GM12878 (cell line): ENCODE measurements around the gene POU6F2. TPM values are rescaled to one million over a fixed set of nuclear protein-coding genes. Genes with fewer than 3 reads are reported as not detected.

Source experiments
- ATAC-seq: fragments of 200-7000 bp; cut with Tn5 transposase; 3 replicates; pipeline ENCODE4 v1.9.1; 2020; ENCODE audit warnings: mild to moderate bottlenecking, moderate library complexity
- BruUV-seq: library from RNA; stranded (reverse); fragments of 400-500 nt; replicated peaks from 2 replicates; lab custom pipeline; 2021; lab: Mats Ljungman, UMichigan
- CTCF ChIA-PET: fragments of 300-600 bp; sonication (Branson Sonifier 250); formaldehyde crosslinking; extraction: SDS; loops from one replicate; lab custom pipeline; 2021; ENCODE audit warnings: inconsistent platforms; lab: Yijun Ruan, JAX
- POLR2A ChIA-PET: fragments of 350-600 bp; formaldehyde crosslinking; extraction: SDS; loops from one replicate; lab custom pipeline; 2021; ENCODE audit warnings: inconsistent platforms; lab: Charles Lee
- RAD21 ChIA-PET: fragments of 300-600 bp; sonication (Branson Sonifier 250); formaldehyde crosslinking; loops from one replicate; lab custom pipeline; 2023; ENCODE audit warnings: antibody characterized with exemption; ENCODE audit not compliant: unreplicated experiment; lab: Charles Lee
- SMC1A ChIA-PET: fragments of 300-600 bp; sonication (Branson Sonifier 250); formaldehyde crosslinking; loops from one replicate; lab custom pipeline; 2023; ENCODE audit not compliant: unreplicated experiment, uncharacterized antibody; lab: Charles Lee
- DNase-seq: peaks from one replicate; pipeline ENCODE4 v3.0.0-alpha.2; 2011; ENCODE audit warnings: low read depth, low spot score
- FAIRE-seq: peaks from 3 replicates; lab custom pipeline; 2011; peaks lifted over from hg19 to GRCh38; lab: Jason Lieb, UNC
- H2AFZ ChIP-seq: 2 replicates; pipeline ENCODE4 v1.6.0; 2011; ENCODE audit warnings: low read depth, low read length, control low read depth; ENCODE audit not compliant: control insufficient read depth
- H3K27ac ChIP-seq: 2 replicates; pipeline ENCODE4 v1.5.1; 2011; ENCODE audit warnings: control low read depth; ENCODE audit not compliant: control insufficient read depth, insufficient read depth
- H3K27me3 ChIP-seq, 2 experiments: replicated peaks in 1 of 2; 2 replicates each; pipeline versions ENCODE4 v1.6.0 to v1.6.1; 2011; ENCODE audit warnings: low read length in 1 of 2; ENCODE audit not compliant: control insufficient read depth in 2 of 2, insufficient read depth in 2 of 2
- H3K36me3 ChIP-seq, 2 experiments: 2 replicates each; pipeline ENCODE4 v1.5.1; 2011; ENCODE audit warnings: low read length in 1 of 2; ENCODE audit not compliant: control insufficient read depth in 2 of 2, insufficient read depth in 2 of 2
- H3K4me1 ChIP-seq: 2 replicates; pipeline ENCODE4 v1.6.1; 2011; ENCODE audit warnings: mild to moderate bottlenecking, low read length, moderate library complexity, mixed read lengths; ENCODE audit not compliant: control insufficient read depth, insufficient read depth
- H3K4me2 ChIP-seq: 2 replicates; pipeline ENCODE4 v1.6.0; 2011; ENCODE audit warnings: control low read depth; ENCODE audit not compliant: control insufficient read depth, insufficient read depth
- H3K4me3 ChIP-seq: fragments of 200-600 bp; sonication (generic); 2 replicates; pipeline ENCODE4 v1.5.1; 2016
- H3K79me2 ChIP-seq: 2 replicates; pipeline ENCODE4 v1.6.0; 2011; ENCODE audit warnings: low read length; ENCODE audit not compliant: control insufficient read depth, insufficient read depth
- H3K9ac ChIP-seq: 2 replicates; pipeline ENCODE4 v1.8.0; 2011; ENCODE audit warnings: low read length, control low read depth, mixed read lengths; ENCODE audit not compliant: control insufficient read depth, insufficient read depth
- H3K9me3 ChIP-seq: replicated peaks from 3 replicates; pipeline ENCODE4 v1.5.1; 2011; ENCODE audit warnings: mild to moderate bottlenecking, low read length; ENCODE audit not compliant: control insufficient read depth, insufficient read depth
- H4K20me1 ChIP-seq: 2 replicates; pipeline ENCODE4 v1.6.0; 2011; ENCODE audit not compliant: control insufficient read depth, insufficient read depth
- ATF7 ChIP-seq: fragments of 450-650 bp; IDR thresholded peaks from 2 replicates; pipeline ENCODE4 v1.6.1; 2016; ENCODE audit warnings: low read depth, mild to moderate bottlenecking
- BCLAF1 ChIP-seq: fragments of 450-650 bp; IDR thresholded peaks from 2 replicates; pipeline ENCODE4 v1.6.1; 2017; ENCODE audit warnings: antibody characterized with exemption, mild to moderate bottlenecking, moderate library complexity
- CREM ChIP-seq: IDR thresholded peaks from 2 replicates; pipeline ENCODE4 v1.6.1; 2014; ENCODE audit warnings: antibody characterized with exemption, low read depth
- DPF2 ChIP-seq: fragments of 450-650 bp; IDR thresholded peaks from 2 replicates; pipeline ENCODE4 v1.6.1; 2017; ENCODE audit warnings: mild to moderate bottlenecking
- EP300 ChIP-seq, 2 experiments: fragments of 150-350 bp in 1 of 2; IDR thresholded peaks; 2 replicates each; pipeline ENCODE4 v1.6.1; 2011 to 2012; ENCODE audit warnings: low read depth in 2 of 2, low read length in 2 of 2, borderline replicate concordance in 1 of 2, improper control_type of control experiment in 1 of 2, inconsistent platforms in 1 of 2; ENCODE audit not compliant: control insufficient read depth in 1 of 2
- HSF1 ChIP-seq: fragments of 150-350 bp; IDR thresholded peaks from 2 replicates; pipeline ENCODE4 v1.6.1; 2014; ENCODE audit warnings: mild to moderate bottlenecking, low read depth, low read length
- MAX ChIP-seq: IDR thresholded peaks from 2 replicates; pipeline ENCODE4 v1.6.1; 2012; ENCODE audit warnings: low read depth, low read length, improper control_type of control experiment
- MTA2 ChIP-seq: fragments of 450-650 bp; IDR thresholded peaks from 2 replicates; pipeline ENCODE4 v1.6.1; 2016; ENCODE audit warnings: low read depth, mild to moderate bottlenecking, moderate library complexity
- SMC3 ChIP-seq: IDR thresholded peaks from 2 replicates; pipeline ENCODE4 v1.6.1; 2011; ENCODE audit warnings: low read length, improper control_type of control experiment, borderline replicate concordance
- SPI1 ChIP-seq: IDR thresholded peaks from 2 replicates; pipeline ENCODE4 v1.6.1; 2011; ENCODE audit warnings: low read depth, mild to moderate bottlenecking, low read length, moderate library complexity, borderline replicate concordance; ENCODE audit not compliant: insufficient read depth
- STAT1 ChIP-seq: fragments of 450-650 bp; conservative IDR thresholded peaks from 2 replicates; pipeline ENCODE4 v1.6.1; 2014; ENCODE audit warnings: antibody characterized with exemption, mild to moderate bottlenecking
- TCF12 ChIP-seq: IDR thresholded peaks from 2 replicates; pipeline ENCODE4 v1.6.1; 2011; ENCODE audit warnings: low read depth, mild to moderate bottlenecking, low read length
- USF1 ChIP-seq: IDR thresholded peaks from 2 replicates; pipeline ENCODE4 v1.6.1; 2011; ENCODE audit warnings: borderline replicate concordance, low read depth, mild to moderate bottlenecking, moderate library complexity, mixed read lengths, low read length; ENCODE audit not compliant: insufficient read depth; ENCODE audit errors: extremely low read length
- ZNF217 ChIP-seq: fragments of 450-650 bp; IDR thresholded peaks from 2 replicates; pipeline ENCODE4 v1.6.1; 2017; ENCODE audit warnings: antibody characterized with exemption, mild to moderate bottlenecking
- ZNF24 ChIP-seq: fragments of 450-650 bp; IDR thresholded peaks from 2 replicates; pipeline ENCODE4 v1.6.1; 2017; ENCODE audit warnings: antibody characterized with exemption, mild to moderate bottlenecking
- WGBS: methylation state at CpG from one replicate; pipeline ENCODE4 v1.1.6; 2016; ENCODE audit warnings: low lambda C conversion rate; ENCODE audit not compliant: insufficient replicate concordance, insufficient coverage; ENCODE audit errors: missing lambda C conversion rate; 5-methylcytosine and 5-hydroxymethylcytosine counted together
- in situ Hi-C: fragments of 300-500 bp; cut with MboI; formaldehyde crosslinking; loops from 9 replicates; pipeline ENCODE4 v1.14.3; 2018; ENCODE audit warnings: mixed read lengths
- intact Hi-C: fragments of 100-400 bp; cut with micrococcal nuclease; formaldehyde crosslinking; loops from one replicate; pipeline ENCODE4 v1.14.2; 2022; ENCODE audit not compliant: unreplicated experiment
- polyA plus RNA-seq, 11 experiments: library from polyadenylated mRNA; depleted of rRNA in 4 of 11; unstranded in 6 of 11; stranded (reverse) in 5 of 11; fragments of >200 nt; fragmentation: Nextera tagmentation in 4 of 11; fragmentation: Illumina TruSeq in 1 of 11; extraction: Ambion mirVana in 4 of 11; extraction: Trizol in 1 of 11; gene quantifications; 1 replicate in 1 of 11; 2 replicates in 10 of 11; pipeline versions ENCODE4 v1.2.1 to v1.2.3, GENCODE V29; 2011 to 2016; ENCODE audit warnings: inconsistent platforms in 2 of 11, missing spikeins in 2 of 11, low read depth in 1 of 11
- total RNA-seq, 4 experiments: library from RNA; depleted of rRNA in 3 of 4; stranded (reverse); fragments of >200 nt in 3 of 4; fragmentation: Illumina TruSeq in 1 of 4; extraction: Trizol in 1 of 4; gene quantifications; 2 replicates each; pipeline versions ENCODE4 v1.2.1 to v1.2.3, GENCODE V29; 2013 to 2021

The POU6F2 gene
- total and polyA plus RNA-seq, 10 of the 15 experiments (the other 5 are each of a cell fraction or from before 2014, with no cell fraction given), result 0.10 TPM; not detected in 9

GRCh38 chr7:39304668-39305405, 327.1 kb downstream of the POU6F2 start:
- POLR2A ChIA-PET, result interaction anchor here (0.8 kb wide), 1 partner anchor 14 kb away, joined by 3 read pairs; no protein-coding TSS in a partner anchor
- no peak overlapping the region for H2AFZ ChIP-seq
- DNase-seq (no peak), FAIRE-seq (no peak), ATAC-seq (peak; percentile 89)
- in situ Hi-C loops, result no loop called here
- WGBS, result 67% methylated on average over 3 of the region's 3 CpGs
- H4K20me1 ChIP-seq, result no peaks in the 10 kb centered on the region
- H3K9ac ChIP-seq, result no peak overlapping the region
- H3K4me1 ChIP-seq, result no peaks in the 10 kb centered on the region
- H3K36me3 ChIP-seq, result no peaks in the 10 kb centered on the region
- no peaks in the 10 kb centered on the region for H3K9me3 ChIP-seq
- TF ChIP-seq EP300 (IDR thresholded peaks at IDR 0.05; ENCODE audit: borderline replicate concordance in 1 of 2, control insufficient read depth in 1 of 2, low read depth in 2 of 2, low read length in 2 of 2), result 0 out of 4 replicates have a peak, but pooled peaks of 1 of the 2 experiments have one; percentile 16
- peak; percentile 30 for TF ChIP-seq ATF7
- TF ChIP-seq CREM, result no peak
- TF ChIP-seq ZNF217, result 0 out of 2 replicates have a peak, but pooled peaks have one; percentile 12
- TF ChIP-seq MAX, result no peak
- TF ChIP-seq SMC3, result no peak
- TF ChIP-seq SPI1, result peak; percentile 61; the same call in 1 of the 2 replicates
- peak; percentile 79 for TF ChIP-seq MTA2
- TF ChIP-seq USF1, result no peak
- TF ChIP-seq BCLAF1, result no peak
- no peak for TF ChIP-seq HSF1
- TF ChIP-seq ZNF24, result peak; percentile 78
- TF ChIP-seq STAT1, result no peak
- TF ChIP-seq TCF12, result no peak
- TF ChIP-seq DPF2, result peak; percentile 46; the same call in 1 of the 2 replicates
- no peak overlapping the region for H3K4me3 ChIP-seq
- CTCF ChIA-PET, result interaction anchor here (1.0 to 1.7 kb wide), 8 partner anchors 9 to 28 kb away, joined by 3 to 5 read pairs (median 4); no protein-coding TSS in a partner anchor
- H3K4me2 ChIP-seq, result no peak overlapping the region
- SMC1A ChIA-PET, result interaction anchor here (1.0 to 3.6 kb wide), 10 partner anchors 9 to 53 kb away, joined by 3 to 10 read pairs (median 4); no protein-coding TSS in a partner anchor
- H3K27me3 ChIP-seq, result no peaks in the 10 kb centered on the region; a peak in 1 of 4 replicates
- BruUV-seq, result no TSS peak
- RAD21 ChIA-PET, result interaction anchor here (0.7 to 2.0 kb wide), 8 partner anchors 9 to 110 kb away, joined by 3 to 7 read pairs (median 4); no protein-coding TSS in a partner anchor
- H3K27ac ChIP-seq, result no peak overlapping the region
- no peaks in the 10 kb centered on the region for H3K79me2 ChIP-seq
- intact Hi-C loops, result loop anchor here (5.0 kb wide), 2 partner anchors 57 to 162 kb away; no protein-coding TSS in a partner anchor
